SK-N-SH treated with all-trans-retinoic acid at 6 μM for 48 hours (cell line): ENCODE measurements around the gene NAT14.

Experiments used
- ARNTL ChIP-seq: fragments of 450-650 bp; formaldehyde crosslinking; IDR thresholded peaks from 2 replicates; pipeline ENCODE4 v1.5.0; 2020; ENCODE audit warnings: low read depth, mild to moderate bottlenecking, moderate library complexity, borderline replicate concordance
- ESRRG ChIP-seq: fragments of 250-450 bp; sonication (Bioruptor Pico); IDR thresholded peaks from 2 replicates; pipeline ENCODE4 v1.6.1; 2021; ENCODE audit warnings: mild to moderate bottlenecking
- GLIS3 ChIP-seq: fragments of 250-450 bp; sonication (Bioruptor Pico); IDR thresholded peaks from 2 replicates; pipeline ENCODE4 v1.5.0; 2020; ENCODE audit warnings: mild to moderate bottlenecking, moderate library complexity
- ISL1 ChIP-seq: fragments of 250-450 bp; sonication (Bioruptor Pico); IDR thresholded peaks from 2 replicates; pipeline ENCODE4 v2.1.2; 2022; ENCODE audit warnings: mild to moderate bottlenecking, moderate library complexity
- RARB ChIP-seq: fragments of 250-450 bp; sonication (Bioruptor Pico); IDR thresholded peaks from 2 replicates; pipeline ENCODE4 v1.8.0; 2021; ENCODE audit warnings: mild to moderate bottlenecking, moderate library complexity
- SNAI2 ChIP-seq: fragments of 250-450 bp; sonication (Bioruptor Pico); IDR thresholded peaks from 2 replicates; pipeline ENCODE4 v1.5.0; 2020; ENCODE audit warnings: mild to moderate bottlenecking, moderate library complexity
- ZFP30 ChIP-seq: fragments of 450-650 bp; formaldehyde crosslinking; IDR thresholded peaks from 2 replicates; pipeline ENCODE4 v1.5.0; 2022; ENCODE audit warnings: mild to moderate bottlenecking, moderate library complexity
- TF ChIP-seq, protein P1 (sequence below): fragments of 250-450 bp; sonication (Bioruptor Pico); IDR thresholded peaks from 2 replicates; pipeline ENCODE4 v1.8.0; 2021; ENCODE audit warnings: low read depth, mild to moderate bottlenecking, moderate library complexity, borderline replicate concordance
- TF ChIP-seq, protein P2 (sequence below): fragments of 250-450 bp; sonication (Bioruptor Pico); IDR thresholded peaks from 2 replicates; pipeline ENCODE4 v1.8.0; 2020; ENCODE audit warnings: mild to moderate bottlenecking, moderate library complexity, borderline replicate concordance
- TF ChIP-seq, protein P3 (sequence below): fragments of 250-450 bp; sonication (Bioruptor Pico); IDR thresholded peaks from 2 replicates; pipeline ENCODE4 v1.5.1; 2021; ENCODE audit warnings: mild to moderate bottlenecking, moderate library complexity
- TF ChIP-seq, protein P4 (sequence below): fragments of 250-450 bp; sonication (Bioruptor Pico); IDR thresholded peaks from 2 replicates; pipeline ENCODE4 v1.5.1; 2020; ENCODE audit warnings: low read depth, mild to moderate bottlenecking, moderate library complexity

DNA sequence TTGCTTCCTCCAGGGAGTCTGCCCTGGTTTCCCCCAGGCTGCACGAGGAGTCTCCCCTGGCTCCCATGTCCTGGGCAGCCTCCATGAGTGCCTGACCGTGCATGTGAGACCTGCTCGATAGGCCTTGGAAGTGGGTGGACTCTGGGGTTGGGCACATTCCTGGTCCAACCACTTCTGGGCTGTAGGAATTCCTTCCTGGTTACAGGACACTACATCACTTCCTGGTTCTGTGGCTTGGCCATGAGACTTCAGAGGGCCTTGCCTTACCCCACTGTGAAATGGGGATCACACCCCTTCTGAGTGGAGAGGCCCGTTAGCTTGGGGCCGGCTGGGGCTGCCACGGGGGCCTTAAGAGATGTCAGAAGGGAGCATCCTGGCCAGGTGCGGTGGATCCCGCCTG is 12.5 kb upstream of the NAT14 start:
- TF ChIP-seq, protein P1, sequence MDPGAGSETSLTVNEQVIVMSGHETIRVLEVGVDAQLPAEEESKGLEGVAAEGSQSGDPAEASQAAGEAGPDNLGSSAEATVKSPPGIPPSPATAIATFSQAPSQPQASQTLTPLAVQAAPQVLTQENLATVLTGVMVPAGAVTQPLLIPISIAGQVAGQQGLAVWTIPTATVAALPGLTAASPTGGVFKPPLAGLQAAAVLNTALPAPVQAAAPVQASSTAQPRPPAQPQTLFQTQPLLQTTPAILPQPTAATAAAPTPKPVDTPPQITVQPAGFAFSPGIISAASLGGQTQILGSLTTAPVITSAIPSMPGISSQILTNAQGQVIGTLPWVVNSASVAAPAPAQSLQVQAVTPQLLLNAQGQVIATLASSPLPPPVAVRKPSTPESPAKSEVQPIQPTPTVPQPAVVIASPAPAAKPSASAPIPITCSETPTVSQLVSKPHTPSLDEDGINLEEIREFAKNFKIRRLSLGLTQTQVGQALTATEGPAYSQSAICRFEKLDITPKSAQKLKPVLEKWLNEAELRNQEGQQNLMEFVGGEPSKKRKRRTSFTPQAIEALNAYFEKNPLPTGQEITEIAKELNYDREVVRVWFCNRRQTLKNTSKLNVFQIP (CRISPR knock-in tag), result no peak
- no peak for TF ChIP-seq ESRRG (CRISPR knock-in tag)
- TF ChIP-seq, protein P2, sequence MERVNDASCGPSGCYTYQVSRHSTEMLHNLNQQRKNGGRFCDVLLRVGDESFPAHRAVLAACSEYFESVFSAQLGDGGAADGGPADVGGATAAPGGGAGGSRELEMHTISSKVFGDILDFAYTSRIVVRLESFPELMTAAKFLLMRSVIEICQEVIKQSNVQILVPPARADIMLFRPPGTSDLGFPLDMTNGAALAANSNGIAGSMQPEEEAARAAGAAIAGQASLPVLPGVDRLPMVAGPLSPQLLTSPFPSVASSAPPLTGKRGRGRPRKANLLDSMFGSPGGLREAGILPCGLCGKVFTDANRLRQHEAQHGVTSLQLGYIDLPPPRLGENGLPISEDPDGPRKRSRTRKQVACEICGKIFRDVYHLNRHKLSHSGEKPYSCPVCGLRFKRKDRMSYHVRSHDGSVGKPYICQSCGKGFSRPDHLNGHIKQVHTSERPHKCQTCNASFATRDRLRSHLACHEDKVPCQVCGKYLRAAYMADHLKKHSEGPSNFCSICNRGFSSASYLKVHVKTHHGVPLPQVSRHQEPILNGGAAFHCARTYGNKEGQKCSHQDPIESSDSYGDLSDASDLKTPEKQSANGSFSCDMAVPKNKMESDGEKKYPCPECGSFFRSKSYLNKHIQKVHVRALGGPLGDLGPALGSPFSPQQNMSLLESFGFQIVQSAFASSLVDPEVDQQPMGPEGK (CRISPR knock-in tag), result no peak
- TF ChIP-seq GLIS3, result no peak
- no peak for TF ChIP-seq RARB
- TF ChIP-seq, protein P3, sequence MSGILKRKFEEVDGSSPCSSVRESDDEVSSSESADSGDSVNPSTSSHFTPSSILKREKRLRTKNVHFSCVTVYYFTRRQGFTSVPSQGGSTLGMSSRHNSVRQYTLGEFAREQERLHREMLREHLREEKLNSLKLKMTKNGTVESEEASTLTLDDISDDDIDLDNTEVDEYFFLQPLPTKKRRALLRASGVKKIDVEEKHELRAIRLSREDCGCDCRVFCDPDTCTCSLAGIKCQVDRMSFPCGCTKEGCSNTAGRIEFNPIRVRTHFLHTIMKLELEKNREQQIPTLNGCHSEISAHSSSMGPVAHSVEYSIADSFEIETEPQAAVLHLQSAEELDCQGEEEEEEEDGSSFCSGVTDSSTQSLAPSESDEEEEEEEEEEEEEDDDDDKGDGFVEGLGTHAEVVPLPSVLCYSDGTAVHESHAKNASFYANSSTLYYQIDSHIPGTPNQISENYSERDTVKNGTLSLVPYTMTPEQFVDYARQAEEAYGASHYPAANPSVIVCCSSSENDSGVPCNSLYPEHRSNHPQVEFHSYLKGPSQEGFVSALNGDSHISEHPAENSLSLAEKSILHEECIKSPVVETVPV, result no peak
- no peak for TF ChIP-seq ARNTL (CRISPR knock-in tag)
- no peak for TF ChIP-seq ZFP30 (CRISPR knock-in tag)
- TF ChIP-seq, protein P4, sequence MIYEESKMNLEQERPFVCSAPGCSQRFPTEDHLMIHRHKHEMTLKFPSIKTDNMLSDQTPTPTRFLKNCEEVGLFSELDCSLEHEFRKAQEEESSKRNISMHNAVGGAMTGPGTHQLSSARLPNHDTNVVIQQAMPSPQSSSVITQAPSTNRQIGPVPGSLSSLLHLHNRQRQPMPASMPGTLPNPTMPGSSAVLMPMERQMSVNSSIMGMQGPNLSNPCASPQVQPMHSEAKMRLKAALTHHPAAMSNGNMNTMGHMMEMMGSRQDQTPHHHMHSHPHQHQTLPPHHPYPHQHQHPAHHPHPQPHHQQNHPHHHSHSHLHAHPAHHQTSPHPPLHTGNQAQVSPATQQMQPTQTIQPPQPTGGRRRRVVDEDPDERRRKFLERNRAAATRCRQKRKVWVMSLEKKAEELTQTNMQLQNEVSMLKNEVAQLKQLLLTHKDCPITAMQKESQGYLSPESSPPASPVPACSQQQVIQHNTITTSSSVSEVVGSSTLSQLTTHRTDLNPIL (CRISPR knock-in tag), result no peak
- no peak for TF ChIP-seq SNAI2 (CRISPR knock-in tag)
- no peak for TF ChIP-seq ISL1
